Measurements from ENCODE around the gene MAPK11.
A peak's percentile ranks its signal among the peaks of the same experiment; 100 is the strongest.

The MAPK11 gene

DNA sequence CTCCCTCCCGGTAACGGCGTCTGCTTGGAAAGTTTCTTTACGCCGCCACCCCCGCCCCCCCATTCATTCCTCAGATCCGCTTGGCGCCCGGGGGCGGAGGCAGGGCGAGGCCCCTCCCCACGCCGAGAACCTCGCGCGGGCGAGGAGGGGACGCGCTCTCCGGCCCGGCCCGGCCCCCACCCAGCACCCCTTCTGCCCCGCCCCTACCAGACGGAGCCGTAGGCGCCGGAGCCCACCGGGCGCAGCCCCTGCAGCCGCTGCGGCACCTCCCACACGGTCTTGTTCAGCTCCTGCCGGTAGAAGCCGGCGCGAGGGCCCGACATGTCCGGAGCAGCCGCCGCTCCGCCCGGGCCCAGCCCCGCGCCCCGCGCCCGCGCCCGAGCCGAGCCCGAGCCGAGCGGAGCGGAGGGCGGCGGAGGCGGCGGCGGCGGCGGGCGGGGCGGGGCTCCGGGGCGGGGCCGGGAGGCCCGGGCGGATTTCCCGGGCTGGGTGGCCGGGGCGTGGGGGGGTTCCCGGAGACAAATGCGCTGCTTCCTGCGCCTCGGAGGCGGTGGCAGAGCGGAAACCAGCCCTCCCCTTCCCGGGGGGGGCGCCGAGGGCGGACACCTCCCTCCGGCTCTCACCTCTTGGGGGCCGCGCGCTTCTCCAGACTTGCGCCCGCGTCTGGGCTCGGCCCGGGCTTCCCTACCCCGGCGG lies at the start of gene MAPK11:
TSS of gene MAPK11 (minus strand) at position 411 of the 696 bp plus-strand sequence. CDS start at position 323, 88 bp downstream.
- DNase-seq: peak; percentile 32

DNA sequence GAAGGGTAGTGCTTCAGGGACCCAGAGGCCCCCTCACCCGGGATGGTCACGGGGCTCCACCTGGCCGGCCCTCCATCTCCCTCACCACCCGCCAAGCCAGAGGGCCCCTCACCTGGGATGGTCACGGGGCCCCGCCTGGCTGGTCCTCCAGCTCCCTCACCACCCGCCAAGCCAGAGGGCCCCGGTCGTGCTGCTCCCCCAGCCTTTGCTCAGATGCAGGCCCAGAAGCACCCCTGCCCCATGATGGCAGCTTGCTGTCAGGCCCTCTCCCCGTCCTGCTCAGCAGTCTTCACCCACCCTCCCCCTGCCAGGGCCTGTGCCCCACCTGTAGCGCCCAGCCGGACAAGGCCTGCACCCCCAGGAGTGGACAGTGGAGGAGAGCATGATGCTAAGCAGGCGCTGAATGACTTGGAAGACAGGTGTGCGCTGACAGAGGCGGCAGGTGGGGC lies 49.3 kb upstream of the MAPK11 start:
- no peak for DNase-seq

DNA sequence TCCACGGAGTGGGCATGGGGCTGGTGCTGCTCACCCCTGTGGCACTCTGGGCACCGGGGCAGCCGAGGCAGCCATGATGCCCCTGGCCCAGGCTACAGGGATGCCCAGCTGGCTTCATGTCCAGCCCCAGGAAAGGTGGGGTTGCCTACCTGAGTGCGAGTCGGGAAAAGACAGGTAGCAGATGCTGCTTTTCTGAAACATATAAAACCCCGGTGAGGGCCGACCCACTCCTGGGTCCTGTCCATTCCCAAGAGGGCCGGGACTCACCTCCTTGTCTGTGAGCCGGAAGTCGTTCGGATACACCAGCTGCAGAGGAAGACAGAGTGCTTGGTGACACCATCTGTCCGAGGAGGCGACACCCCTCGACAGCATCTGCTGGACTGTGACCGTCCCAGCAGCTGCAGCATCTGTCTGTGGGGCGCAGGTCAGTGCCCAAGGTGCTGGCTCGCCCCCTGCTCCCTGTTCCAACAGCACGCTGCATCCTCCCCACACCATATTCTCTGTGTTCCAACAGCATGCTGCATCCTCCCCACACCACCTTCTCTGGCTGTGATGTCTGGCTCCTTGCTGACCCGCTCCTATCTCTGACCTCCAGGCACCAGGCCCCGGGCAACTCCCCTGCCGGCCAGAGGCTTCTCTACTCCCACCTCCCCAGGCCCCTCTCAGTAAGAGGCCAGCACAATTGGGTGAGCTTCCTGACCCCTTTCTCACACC lies 48.7 kb upstream of the MAPK11 start:
- no peak for DNase-seq

DNA sequence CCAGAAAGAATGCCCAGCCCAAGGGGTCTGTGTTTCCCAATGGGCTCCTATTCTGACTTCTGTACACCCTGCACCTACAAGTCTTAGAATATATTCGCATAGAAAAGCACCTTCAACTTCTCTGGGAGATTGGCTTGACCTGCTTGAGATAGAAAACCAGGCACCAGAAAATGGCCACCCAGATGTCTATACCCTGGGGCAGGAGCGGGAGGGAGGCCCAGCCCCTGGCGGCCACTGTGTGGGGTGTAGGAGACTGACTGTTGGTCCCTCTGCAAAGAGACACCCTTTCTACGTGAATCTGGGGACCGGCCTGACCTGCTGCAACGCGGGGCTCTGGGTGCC lies 48.1 kb upstream of the MAPK11 start:
- no peak for DNase-seq

DNA sequence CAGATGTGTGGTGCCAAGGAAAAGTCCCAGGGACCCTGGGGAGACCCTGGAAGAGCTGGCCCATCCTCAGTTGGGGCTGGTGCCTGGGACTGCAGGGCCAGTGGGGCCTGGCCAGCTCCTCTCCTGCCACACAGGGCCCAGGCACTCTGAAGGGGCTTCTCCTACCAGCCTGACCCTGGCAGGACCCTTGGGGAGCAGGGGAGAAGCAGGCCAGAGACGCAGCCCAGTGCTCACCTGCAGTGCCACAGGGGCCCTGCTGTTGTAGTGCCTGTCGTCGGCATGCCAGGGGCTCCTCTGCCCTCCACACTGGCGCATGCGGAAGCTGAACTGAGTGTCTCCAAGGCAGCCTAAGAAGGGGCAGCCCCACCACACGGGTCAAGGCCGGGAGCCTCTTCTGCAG lies 47.5 kb upstream of the MAPK11 start:
- no peak for DNase-seq

DNA sequence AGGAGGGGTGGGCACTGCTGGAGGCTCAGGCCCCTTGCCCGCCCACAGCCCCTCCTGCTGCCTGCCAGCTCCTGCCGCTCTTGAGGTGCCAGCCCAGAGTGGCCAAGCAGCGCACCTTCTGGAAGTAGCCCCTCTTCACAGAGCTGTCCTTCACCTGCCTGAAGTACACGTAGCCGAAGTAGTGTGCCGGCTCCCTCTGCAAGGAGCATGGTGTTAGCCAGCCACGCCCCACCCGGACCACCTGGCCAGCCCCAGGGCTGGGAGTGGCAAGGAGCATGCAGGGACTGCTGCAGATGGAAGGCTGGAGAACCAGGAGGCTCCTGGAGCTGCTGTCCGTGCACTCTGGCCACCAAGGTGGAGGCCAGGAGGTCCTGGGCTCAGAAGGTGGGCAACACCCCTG lies 47.0 kb upstream of the MAPK11 start:
- DNase-seq: no peak

DNA sequence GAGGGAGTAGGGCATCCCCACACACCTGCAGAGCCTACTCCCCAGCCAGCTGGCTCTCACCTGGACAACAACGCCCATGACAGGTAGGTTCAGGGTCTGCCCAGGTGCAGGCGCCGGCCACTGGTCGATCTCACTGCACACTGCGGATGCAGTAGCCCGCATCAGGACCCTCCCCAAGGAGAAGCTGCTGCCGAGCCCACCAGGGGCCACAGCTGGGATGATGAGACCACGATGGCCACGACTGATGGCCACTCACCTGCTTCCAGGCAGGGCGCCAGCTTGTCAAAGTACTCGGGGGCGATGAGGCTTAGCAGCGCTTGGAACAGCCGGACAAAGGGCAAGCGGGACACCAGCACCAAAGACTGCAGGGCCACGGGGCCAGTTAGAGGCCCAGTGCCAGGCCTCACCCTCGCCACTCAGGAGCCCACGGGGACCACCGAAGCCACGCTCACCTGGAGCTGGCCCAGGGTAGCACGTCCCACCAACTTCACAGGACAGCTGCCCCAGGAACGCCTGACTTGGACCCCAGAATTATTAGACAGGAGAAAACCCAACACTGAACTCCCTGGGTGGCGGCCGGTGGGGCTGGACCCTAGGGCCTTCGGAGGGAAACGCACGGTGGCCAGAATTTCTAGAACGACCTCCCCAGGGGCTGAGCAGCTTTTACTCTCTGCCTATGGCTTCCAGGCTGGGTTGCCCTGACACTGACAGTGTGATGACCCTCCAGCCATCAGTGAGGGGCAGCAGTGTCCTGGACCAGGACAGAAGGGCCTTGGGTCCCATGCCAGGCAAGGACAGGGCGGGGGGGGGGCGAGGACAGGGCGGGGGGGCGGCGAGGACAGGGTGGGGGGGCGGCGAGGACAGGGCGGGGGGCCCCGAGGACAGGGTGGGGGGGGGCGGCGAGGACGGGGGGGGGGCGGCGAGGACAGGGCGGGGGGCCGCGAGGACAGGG lies 46.2 kb upstream of the MAPK11 start:
- DNase-seq: no peak

DNA sequence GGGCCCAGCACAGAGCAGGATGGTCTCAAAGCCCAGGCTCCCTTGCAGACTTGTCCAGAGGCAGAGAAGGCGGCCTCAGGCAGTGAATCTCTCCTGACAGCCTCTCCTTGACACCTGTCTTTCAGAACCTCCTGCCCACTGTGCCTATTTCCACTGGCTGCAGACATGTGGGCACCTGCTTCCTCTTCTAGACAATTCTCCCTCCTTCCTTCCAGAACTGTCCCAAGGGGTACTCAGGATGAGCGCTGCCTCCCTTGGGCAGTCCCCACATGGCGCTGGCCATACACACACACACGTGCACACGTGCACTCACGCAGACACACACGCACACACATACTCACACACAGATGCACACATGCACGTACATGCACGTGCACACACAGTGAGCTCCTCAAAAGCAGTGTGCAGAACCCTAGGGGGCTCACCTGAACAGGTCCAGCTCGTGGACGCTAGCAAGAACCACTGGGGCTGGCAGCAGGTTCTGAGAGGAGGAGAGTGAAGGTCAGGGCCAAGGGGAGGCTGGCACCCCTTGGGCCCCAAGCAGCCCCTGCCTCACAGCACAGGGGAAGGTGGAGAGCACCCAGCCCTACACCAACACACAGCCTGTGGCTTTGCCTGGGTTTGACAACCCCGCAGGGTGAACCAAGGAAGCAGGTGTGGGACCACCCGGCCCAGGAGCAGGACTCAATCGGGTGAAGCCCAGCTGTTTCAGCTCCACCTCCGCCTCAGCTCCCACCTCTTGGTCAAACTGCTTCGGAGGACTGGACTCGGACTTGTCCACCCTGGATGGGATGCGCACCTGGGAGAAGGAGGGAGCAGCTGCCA lies 45.3 kb upstream of the MAPK11 start:
- no peak for DNase-seq

DNA sequence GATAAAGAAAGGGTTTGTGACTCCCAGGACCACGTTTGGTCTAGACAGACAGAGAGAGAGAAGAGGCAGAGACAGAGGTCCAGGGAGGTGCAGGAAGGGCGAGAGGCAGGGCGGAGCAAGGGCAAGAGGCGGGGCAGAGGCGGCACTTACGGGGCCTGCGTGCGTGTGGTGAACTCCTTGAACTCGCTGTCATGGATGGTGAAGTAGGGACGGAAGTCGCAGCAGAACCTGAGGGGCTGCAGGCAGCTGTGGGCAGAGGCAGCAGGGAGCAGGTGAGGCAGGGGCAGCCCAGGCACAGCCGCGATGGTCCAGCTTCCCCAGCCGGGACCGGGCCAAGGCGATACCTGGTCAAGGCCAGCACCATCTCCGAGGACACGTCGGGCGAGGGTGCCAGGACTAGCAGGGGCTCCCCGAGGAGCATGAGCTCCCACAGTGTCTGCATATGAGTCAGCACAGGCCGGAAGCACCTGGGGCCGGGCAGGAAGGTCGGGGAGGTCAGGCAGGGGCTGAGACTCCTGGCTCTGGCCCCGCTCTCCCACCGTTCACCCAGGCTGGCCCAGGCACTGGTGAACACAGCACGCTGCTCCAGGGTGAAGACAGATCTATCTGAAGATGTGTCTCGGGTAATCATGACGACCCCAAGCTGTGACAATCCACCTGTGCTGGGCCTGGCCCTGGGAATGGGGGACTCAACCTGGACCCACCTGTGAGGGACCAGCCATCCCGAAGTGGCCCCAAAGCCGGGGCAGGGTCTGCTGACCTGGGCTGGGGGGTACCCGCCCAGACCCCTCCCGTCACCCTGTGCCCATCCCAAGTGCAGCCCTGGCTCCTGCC lies 44.5 kb upstream of the MAPK11 start:
- no peak for DNase-seq

DNA sequence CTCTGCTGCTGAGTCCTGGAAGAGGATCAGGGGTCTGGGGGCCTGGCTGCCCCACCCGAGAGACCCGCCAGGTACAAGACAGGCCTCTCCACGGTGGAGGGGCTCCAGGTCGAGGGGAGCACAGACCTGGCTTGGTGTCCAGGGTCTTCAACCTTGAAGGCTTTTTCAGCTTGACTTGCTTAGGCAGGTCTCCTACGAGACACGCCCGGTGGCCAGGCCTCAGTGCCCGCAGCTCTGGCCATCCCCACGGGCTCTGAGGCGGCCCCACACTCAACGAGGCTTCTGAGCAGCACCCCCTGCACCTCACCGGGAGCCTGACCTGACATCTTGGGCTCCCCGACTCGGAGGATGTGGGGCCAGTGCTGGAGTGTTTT lies 43.9 kb upstream of the MAPK11 start:
- no peak for DNase-seq

DNA sequence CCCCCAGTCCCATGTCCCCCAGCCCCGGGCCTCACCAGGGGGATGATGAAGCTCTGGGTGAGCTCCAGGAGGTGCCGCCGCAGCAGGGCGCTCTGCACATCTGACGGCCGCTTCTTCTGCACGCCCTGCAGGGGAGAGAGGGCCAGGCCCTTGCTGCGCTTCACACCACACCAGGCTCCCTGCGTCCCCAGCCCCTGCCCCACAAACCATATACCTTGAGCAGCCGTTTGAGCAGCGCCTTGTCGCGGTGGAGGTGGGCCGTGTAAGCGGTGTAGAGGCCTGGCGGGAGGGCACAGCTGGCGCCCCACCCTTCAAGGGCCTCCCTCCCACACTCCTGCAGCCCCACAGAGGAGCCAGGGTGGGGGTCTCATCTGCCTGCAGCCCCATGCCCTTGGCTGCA lies 43.4 kb upstream of the MAPK11 start:
- no peak for DNase-seq

DNA sequence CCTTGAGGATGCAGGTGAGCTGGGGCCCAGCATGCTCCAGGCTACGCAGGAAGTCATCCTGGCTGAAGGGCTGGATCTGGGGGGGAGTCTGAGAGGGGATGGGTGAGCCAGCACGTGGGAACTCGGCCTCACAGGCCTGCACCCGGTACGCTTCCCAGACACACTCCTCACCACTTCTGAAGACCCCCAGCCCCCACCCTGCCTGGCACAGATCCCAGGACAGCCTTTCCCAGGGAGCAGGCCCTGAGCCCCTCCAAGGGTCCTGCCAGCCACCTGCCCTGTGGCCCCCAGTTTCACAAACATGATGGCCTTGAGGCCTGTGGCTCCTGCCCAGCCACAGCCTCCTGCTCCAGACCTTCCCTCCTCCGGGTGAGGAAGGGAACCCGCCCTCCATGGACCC lies 42.8 kb upstream of the MAPK11 start:
- no peak for DNase-seq

DNA sequence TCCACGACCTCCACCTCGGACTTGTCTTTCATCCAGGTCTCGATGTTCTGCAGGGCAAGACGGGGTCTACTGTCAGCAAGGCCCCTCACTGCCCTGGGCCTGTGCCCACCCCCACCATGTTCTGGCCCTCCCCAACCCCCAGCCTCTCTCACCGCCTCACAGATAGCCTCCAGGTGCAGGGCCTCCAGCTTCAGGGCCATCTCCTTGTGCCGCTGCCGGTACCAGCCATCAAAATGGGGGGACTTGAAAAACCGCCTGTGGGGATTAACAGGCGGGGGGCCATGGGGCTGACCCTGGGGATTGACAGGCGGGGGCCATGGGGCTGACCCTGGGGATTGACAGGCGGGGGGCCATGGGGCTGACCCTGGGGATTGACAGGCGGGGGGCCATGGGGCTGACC lies 42.2 kb upstream of the MAPK11 start:
- DNase-seq: no peak

DNA sequence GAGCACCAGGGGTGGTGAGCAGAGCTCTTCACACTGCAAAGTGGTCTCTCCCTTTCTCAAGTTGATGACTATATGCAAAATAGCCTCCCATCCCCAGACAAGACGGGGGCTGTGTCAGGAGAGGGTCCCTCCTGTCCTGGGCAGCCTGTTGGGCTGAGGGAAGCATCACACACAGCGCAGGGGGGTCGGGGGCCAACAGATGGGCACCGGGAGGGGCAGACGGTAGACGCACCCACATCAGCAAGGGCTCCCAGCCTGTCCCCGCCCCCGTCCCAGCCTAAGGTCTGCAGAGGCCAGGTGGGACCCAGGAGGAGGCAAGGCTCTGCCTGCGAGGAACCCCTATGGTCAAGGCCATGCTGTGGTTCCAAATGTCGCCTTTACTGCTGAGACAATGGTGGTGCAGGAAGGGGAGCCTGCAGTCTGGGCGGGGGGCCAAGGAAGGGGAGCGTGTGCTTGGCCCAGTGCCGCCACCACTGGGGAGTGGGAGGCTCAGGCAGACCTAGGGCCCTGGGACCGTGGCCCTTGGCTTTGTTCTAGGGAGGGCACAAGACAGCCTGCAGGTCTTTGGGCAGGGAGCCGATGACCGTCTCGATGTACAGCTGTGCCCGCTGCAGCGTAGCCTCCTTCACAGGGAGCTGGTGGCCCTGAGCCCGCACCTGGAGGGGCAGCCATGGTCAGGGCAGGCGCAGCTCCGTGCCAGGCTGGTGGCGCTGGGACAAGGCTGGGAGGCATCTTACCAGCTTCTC lies 41.6 kb upstream of the MAPK11 start:
- no peak for DNase-seq

DNA sequence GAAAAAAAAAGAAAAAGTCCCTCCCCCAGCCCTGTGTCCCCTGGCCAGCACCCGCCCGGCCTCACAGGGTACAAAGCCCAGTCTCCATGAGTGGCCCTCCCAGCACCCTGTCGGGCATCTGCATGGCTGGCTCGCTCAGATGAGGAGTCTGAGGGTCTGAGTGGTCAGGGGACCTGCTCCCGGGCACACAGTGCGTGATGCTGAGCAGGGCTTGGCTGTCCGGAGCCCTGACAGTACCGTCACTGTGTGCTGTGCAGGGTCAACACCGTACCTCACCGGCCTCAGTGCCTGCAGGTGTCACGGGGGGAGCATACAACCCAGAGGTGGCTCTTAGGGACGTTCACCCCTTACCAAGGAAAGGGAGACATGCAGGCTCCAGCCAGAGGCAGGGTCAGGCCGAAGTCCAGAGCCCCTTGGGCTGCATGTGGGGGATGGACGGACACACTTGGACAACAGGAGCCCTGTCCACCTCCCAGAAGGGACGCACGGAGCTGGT lies 40.8 kb upstream of the MAPK11 start:
- DNase-seq: no peak

DNA sequence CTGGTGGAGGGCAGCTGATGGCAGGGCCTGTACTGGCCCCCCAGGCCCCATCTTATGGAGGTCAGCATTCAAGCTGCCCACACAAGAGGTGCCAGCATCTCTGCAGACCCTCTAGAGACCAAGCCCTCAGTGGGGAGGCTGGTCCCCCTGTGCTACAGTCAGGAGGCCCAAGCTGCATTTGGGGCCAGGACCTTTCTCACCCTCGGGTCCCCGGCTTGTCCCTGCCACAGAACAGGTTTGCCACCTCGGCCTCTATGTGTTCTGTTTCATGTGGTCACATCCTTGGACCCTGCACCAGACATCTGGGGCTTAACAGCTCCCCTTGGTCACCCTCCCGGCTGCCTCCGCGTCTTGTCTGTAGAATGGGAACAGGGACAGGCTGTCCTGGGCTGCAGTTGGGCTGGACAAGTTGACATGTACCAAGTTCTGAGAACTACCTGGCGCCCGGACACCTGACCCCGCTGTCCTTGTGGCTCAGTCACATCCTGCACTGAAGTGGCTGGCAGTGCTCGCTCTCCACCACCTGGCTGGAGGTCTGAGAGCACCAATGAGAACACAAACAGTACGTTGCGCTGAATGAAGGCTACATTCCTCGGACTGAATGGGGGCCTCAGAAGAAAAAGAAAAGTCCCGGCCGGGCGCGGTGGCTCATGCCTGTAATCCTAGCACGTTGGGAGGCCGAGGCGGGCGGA lies 40.0 kb upstream of the MAPK11 start:
- no peak for DNase-seq

DNA sequence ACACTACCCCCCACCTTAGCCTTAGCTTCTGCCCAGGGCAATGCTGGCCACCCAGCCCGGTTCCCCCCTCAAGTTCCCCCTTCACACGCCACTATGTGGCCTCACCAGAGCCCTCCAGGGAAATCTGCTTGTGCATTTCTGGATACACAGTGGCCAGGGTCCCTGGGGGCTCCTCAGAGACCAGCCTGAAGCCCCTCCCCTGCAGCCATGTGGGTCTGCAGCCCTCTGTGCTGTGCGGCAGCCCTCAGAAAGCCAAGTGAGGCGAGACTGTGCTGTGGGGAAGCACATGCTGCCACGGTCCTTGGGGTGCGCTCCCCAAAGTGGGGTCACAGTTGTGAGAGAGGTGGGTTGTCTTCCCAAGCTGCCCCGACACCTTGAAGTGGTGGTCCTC lies 39.4 kb upstream of the MAPK11 start:
- DNase-seq: no peak

DNA sequence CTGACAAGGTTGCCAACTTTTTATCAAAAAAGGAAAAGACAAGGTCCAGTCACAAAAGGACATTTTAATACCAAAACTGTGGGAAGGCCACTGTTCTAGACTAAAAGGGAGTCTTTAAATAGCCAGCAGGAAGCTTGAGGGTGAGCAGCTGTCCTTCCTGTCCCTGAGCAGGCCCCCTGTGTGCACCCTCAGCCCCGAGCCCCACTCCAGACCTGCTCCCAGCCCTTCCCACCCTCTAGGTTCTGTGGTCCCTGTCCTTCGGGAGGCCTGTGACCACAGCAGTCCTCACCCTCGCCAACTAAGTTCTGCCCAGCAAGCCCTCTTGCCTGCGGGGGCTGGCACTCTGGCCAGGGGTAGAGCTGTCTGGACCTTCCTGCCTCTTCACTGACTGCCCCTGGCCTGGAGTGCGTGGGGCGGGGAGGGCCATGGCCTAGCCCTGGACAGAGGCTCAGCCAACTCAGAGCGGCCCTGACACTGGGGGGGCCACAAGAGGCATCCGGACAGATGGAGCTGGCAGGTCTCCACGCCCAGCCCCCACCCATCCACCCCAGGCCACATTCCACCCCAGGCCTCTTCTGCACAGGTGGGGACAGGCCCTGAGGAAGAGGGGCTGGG lies 38.9 kb upstream of the MAPK11 start:
- DNase-seq: no peak

DNA sequence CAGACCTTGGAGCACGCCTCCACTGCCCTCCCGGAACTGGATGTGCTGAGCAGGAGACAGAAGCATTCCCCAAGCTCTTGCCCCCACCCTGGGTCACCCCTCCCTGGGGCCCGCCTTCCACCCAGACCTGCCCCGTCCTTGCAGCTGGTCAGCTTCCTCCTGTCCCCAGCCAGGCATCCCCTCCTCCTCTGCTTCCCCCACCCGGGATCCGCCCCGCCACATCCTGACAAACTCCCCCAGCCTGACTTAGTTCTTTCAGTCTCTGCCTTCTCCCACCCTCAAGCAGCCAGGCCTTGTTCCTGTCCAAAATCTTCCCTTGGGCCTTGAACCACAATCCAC lies 38.4 kb upstream of the MAPK11 start:
- DNase-seq: no peak

Measured in NCI-H1694 (cell line).